Osteoblast (primary cell): ENCODE measurements around the gene VAV3. TPM values are rescaled to one million over a fixed set of nuclear protein-coding genes. Genes with fewer than 3 reads are reported as not detected.

Experiments
- DNase-seq: peaks from one replicate; pipeline ENCODE4 v3.0.0; 2011; ENCODE audit warnings: low spot score, mixed read lengths; ENCODE audit not compliant: insufficient read length; ENCODE audit errors: missing footprints
- H2AFZ ChIP-seq: 2 replicates; pipeline ENCODE4 v1.6.0; 2011; ENCODE audit warnings: mild to moderate bottlenecking, low read length
- H3K27ac ChIP-seq: 2 replicates; pipeline ENCODE4 v1.5.1; 2011; ENCODE audit warnings: mild to moderate bottlenecking, low read depth, low read length, moderate library complexity
- H3K27me3 ChIP-seq: 2 replicates; pipeline ENCODE4 v1.6.0; 2012; ENCODE audit warnings: mild to moderate bottlenecking, control low read depth, inconsistent platforms, low read length, moderate library complexity; ENCODE audit not compliant: insufficient read depth
- H3K36me3 ChIP-seq: 2 replicates; pipeline ENCODE4 v1.5.1; 2011; ENCODE audit warnings: mild to moderate bottlenecking, low read length, control low read depth, moderate library complexity; ENCODE audit not compliant: insufficient read depth
- H3K4me1 ChIP-seq: 2 replicates; pipeline ENCODE4 v1.5.1; 2011; ENCODE audit warnings: mild to moderate bottlenecking, low read length, control low read depth, moderate library complexity; ENCODE audit not compliant: insufficient read depth
- H3K4me2 ChIP-seq: 2 replicates; pipeline ENCODE4 v1.6.0; 2011; ENCODE audit warnings: mild to moderate bottlenecking, low read length; ENCODE audit not compliant: insufficient read depth
- H3K4me3 ChIP-seq: fragments of 200-600 bp; sonication (generic); 3 replicates; pipeline ENCODE4 v1.5.1; 2012; ENCODE audit warnings: mild to moderate bottlenecking, low read length, inconsistent platforms; ENCODE audit not compliant: insufficient read depth
- H3K79me2 ChIP-seq: 2 replicates; pipeline ENCODE4 v1.6.0; 2012; ENCODE audit warnings: mild to moderate bottlenecking, low read length, control low read depth, inconsistent platforms; ENCODE audit not compliant: insufficient read depth
- H3K9me3 ChIP-seq: 2 replicates; pipeline ENCODE4 v1.5.1; 2011; ENCODE audit warnings: low read depth, low read length, control low read depth
- H4K20me1 ChIP-seq: 2 replicates; pipeline ENCODE4 v1.6.0; 2012; ENCODE audit warnings: mild to moderate bottlenecking, low read length, control low read depth; ENCODE audit not compliant: insufficient read depth
- total RNA-seq: library from RNA; depleted of rRNA; stranded (reverse); fragments of >200 nt; gene quantifications from 2 replicates; pipeline ENCODE4 v1.2.3, GENCODE V29; 2012
- TF ChIP-seq, protein P1 (sequence below): IDR thresholded peaks from 2 replicates; pipeline ENCODE4 v1.5.1; 2011; ENCODE audit warnings: mild to moderate bottlenecking, low read depth, low read length, moderate library complexity; ENCODE audit errors: extremely low read depth

Gene VAV3
- total RNA-seq, 1 donor = 0.72 TPM

DNA sequence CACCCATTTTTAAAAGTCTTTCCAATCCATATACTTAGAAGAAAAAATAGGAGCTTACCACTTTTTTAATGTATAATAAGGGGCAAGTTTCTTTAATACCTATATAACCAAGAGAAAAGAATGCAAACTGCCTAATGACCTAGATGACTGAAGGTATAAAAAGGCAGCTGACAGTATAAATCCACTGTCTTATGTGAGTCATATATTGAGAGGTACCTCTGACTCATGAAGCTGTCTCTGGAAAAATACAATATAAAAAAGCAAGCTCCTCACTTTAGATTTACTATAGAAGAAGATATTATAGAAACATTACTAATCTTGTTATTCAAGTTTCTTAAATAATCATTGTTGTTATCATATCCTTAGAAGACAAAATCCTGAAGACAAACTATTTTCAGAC, 144.2 kb downstream of the VAV3 start:
- Histone ChIP-seq H3K79me2 (no peaks in the 10 kb centered on the region), H3K36me3 (no peaks in the 10 kb centered on the region), H3K4me1 (no peaks in the 10 kb centered on the region), H3K4me3 (no peak overlapping the region), H2AFZ (no peak overlapping the region), H3K27me3 (no peaks in the 10 kb centered on the region), H3K27ac (no peak overlapping the region), H3K4me2 (no peak overlapping the region), H3K9me3 (no peaks in the 10 kb centered on the region), H4K20me1 (no peaks in the 10 kb centered on the region)
- DNase-seq = peak; percentile 42
- TF ChIP-seq, protein P1, sequence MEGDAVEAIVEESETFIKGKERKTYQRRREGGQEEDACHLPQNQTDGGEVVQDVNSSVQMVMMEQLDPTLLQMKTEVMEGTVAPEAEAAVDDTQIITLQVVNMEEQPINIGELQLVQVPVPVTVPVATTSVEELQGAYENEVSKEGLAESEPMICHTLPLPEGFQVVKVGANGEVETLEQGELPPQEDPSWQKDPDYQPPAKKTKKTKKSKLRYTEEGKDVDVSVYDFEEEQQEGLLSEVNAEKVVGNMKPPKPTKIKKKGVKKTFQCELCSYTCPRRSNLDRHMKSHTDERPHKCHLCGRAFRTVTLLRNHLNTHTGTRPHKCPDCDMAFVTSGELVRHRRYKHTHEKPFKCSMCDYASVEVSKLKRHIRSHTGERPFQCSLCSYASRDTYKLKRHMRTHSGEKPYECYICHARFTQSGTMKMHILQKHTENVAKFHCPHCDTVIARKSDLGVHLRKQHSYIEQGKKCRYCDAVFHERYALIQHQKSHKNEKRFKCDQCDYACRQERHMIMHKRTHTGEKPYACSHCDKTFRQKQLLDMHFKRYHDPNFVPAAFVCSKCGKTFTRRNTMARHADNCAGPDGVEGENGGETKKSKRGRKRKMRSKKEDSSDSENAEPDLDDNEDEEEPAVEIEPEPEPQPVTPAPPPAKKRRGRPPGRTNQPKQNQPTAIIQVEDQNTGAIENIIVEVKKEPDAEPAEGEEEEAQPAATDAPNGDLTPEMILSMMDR = no peak

DNA sequence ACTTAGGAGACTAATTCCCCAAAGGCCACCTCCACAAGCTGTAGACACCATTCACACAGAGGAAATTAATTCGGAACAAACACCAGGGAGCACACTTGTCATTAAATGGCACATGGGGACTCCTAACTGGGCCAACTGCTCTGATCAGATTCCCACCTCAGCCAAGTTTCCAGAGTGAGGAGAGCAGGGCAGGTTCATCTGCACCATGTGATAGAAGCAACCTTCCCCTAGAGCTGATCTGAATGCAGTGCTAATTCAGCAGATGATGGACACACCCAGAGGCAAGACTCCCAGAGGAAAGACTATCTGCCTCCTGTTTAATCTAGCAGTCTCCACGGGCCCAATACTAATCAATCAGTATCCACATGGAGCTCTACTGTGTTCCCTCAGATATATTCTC, 147.0 kb downstream of the VAV3 start:
- H3K27me3 ChIP-seq = no peaks in the 10 kb centered on the region
- no peaks in the 10 kb centered on the region for H3K36me3 ChIP-seq
- TF ChIP-seq, protein P1 = no peak
- H4K20me1 ChIP-seq = no peaks in the 10 kb centered on the region
- no peaks in the 10 kb centered on the region for H3K9me3 ChIP-seq
- H3K4me1 ChIP-seq = no peaks in the 10 kb centered on the region
- H3K4me3 ChIP-seq = no peak overlapping the region
- H2AFZ ChIP-seq = no peak overlapping the region
- H3K27ac ChIP-seq = no peak overlapping the region
- H3K79me2 ChIP-seq = no peaks in the 10 kb centered on the region
- no peak for DNase-seq
- no peak overlapping the region for H3K4me2 ChIP-seq

DNA sequence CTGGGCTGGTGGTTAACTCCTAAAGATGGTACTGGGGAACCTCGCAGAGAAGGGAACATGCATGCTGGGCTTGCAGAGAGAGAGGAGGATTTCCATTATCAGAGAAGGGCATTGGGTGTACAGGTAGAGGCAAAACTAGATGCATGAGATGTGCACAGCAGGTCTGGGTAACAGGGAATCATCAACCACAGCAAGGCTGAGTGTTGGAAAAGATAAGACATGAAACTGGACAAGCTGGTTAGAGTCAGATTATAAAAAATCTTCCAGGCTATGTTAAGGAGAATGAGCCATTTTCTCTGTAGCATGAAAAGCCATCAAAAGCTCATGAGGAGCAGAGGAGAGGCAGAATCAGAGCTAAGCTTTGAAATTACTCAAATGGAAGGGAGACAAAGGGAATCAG, 147.8 kb downstream of the VAV3 start:
- no peak overlapping the region for H2AFZ ChIP-seq
- H3K27me3 ChIP-seq = no peaks in the 10 kb centered on the region
- H4K20me1 ChIP-seq = no peaks in the 10 kb centered on the region
- no peak for DNase-seq
- no peaks in the 10 kb centered on the region for H3K79me2 ChIP-seq
- TF ChIP-seq, protein P1 = no peak
- no peak overlapping the region for H3K4me2 ChIP-seq
- no peak overlapping the region for H3K27ac ChIP-seq
- H3K4me1 ChIP-seq = no peaks in the 10 kb centered on the region
- no peaks in the 10 kb centered on the region for H3K36me3 ChIP-seq
- H3K9me3 ChIP-seq = no peaks in the 10 kb centered on the region
- H3K4me3 ChIP-seq = no peak overlapping the region

DNA sequence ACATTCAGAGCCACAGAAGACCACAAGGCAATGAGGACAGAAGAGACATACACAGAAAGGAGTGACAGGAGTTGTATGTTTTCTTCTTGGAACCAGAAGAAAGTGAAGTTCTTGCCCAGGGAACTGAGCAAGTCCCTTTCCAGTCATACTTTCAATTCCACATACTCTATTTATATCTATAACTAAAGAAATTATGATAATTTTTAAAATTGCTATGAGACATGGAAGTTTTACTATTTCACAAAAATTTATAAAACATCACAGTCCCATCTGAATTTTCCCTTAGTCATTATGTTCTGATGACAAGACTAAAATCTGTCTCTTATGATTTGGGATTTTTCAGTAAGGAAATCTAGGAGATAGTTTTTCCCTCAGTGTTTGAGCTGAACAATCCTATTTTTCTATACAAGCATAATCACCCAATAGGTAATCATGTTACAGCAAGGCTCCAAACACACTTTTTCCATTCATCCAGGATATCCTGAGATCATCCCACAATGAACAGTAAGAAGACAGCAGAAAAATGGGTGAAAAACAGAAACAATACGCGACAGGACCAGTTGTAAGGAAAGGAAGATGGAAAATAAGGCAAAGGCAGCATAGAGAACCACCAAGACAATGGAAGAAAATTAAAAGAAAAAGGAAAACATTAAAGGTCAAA, 154.6 kb downstream of the VAV3 start:
- no peak for DNase-seq
- Histone ChIP-seq H3K27ac (no peak overlapping the region), H3K4me2 (no peak overlapping the region), H4K20me1 (no peaks in the 10 kb centered on the region), H3K9me3 (no peaks in the 10 kb centered on the region), H2AFZ (no peak overlapping the region), H3K27me3 (no peaks in the 10 kb centered on the region), H3K4me3 (no peak overlapping the region), H3K4me1 (no peaks in the 10 kb centered on the region), H3K36me3 (no peaks in the 10 kb centered on the region), H3K79me2 (no peaks in the 10 kb centered on the region)
- TF ChIP-seq, protein P1 = no peak
